ENCODE measurements around the gene CEP83.

DNA sequence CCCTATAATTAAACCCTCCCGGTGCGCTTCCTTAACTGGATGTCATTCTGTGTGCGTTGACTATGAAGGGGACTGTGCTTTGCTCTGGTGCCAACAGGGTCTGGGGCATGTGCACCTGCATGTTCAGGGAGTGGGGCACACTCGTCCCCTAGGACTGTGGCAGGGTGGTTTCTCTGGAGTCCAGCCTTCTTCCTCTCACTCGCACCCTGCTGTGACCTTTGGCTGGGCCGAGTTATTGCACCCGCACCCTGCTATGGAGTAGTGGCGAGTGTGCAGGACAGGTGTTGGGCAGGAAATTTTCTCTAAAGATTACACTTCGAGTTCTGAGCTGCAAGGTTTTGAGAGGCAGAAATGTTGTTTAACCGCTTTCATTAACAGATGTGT lies 172.4 kb downstream of the CEP83 start:
- TF ChIP-seq, protein P1, sequence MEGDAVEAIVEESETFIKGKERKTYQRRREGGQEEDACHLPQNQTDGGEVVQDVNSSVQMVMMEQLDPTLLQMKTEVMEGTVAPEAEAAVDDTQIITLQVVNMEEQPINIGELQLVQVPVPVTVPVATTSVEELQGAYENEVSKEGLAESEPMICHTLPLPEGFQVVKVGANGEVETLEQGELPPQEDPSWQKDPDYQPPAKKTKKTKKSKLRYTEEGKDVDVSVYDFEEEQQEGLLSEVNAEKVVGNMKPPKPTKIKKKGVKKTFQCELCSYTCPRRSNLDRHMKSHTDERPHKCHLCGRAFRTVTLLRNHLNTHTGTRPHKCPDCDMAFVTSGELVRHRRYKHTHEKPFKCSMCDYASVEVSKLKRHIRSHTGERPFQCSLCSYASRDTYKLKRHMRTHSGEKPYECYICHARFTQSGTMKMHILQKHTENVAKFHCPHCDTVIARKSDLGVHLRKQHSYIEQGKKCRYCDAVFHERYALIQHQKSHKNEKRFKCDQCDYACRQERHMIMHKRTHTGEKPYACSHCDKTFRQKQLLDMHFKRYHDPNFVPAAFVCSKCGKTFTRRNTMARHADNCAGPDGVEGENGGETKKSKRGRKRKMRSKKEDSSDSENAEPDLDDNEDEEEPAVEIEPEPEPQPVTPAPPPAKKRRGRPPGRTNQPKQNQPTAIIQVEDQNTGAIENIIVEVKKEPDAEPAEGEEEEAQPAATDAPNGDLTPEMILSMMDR (IDR thresholded peaks at IDR 0.05; ENCODE audit: low read depth, low read length): no peak
- no peak for TF ChIP-seq EZH2phosphoT487 (IDR thresholded peaks at IDR 0.05; ENCODE audit: low read depth)
